Hepatocyte (in vitro differentiated cells): ENCODE results near the gene MC3R.

Experiments used
- CTCF ChIP-seq: fragments of 200-600 bp; sonication (generic); IDR thresholded peaks from 2 replicates; pipeline ENCODE4 v1.5.1; 2016; ENCODE audit warnings: antibody characterized with exemption, mild to moderate bottlenecking; ENCODE audit not compliant: poor library complexity
- EZH2 ChIP-seq: fragments of 200-600 bp; sonication (generic); IDR thresholded peaks from 2 replicates; pipeline ENCODE4 v1.6.1; 2016; ENCODE audit warnings: antibody characterized with exemption, mild to moderate bottlenecking, borderline replicate concordance
- EZH2phosphoT487 ChIP-seq: fragments of 200-600 bp; sonication (generic); IDR thresholded peaks from one replicate; pipeline ENCODE4 v1.6.1; 2018; ENCODE audit warnings: antibody characterized with exemption, mild to moderate bottlenecking, low read depth, moderate library complexity; ENCODE audit not compliant: unreplicated experiment, severe bottlenecking

GRCh38 chr20:56212091-56212490, 36.4 kb upstream of the MC3R start:
- no peak for TF ChIP-seq EZH2
- no peak for TF ChIP-seq CTCF
- no peak for TF ChIP-seq EZH2phosphoT487
